Femur (tissue), 1 donor: ENCODE results near the gene VPS35.

ENCODE experiments used
- DNase-seq: peaks from one replicate; pipeline ENCODE4 v3.0.0-alpha.2; 2017

Gene VPS35

GRCh38 chr16:46606231-46606630 lies 82.7 kb downstream of the VPS35 start:
- DNase-seq = no peak
